ENCODE measurements around the gene BMPR1B.

Gene BMPR1B

DNA sequence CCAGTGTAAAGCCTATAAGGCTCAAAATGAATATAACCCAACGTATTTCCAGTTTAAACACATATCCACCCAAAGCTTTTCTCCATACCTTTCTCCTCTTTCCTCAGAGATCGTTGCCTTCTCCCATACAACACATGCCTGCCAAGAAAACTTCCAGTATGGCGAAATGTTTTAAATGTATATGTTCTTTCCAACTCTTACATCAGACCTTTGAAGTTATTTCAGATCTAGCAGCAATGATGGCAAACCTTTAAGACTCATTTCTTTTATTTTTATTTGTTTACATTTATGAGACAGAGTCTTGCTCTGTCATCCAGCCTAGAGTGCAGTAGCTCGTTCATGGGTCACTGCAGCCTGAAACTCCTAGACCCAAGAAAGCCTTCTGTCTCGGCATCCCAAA is 265.4 kb downstream of the BMPR1B start:
- TF ChIP-seq, protein P1, sequence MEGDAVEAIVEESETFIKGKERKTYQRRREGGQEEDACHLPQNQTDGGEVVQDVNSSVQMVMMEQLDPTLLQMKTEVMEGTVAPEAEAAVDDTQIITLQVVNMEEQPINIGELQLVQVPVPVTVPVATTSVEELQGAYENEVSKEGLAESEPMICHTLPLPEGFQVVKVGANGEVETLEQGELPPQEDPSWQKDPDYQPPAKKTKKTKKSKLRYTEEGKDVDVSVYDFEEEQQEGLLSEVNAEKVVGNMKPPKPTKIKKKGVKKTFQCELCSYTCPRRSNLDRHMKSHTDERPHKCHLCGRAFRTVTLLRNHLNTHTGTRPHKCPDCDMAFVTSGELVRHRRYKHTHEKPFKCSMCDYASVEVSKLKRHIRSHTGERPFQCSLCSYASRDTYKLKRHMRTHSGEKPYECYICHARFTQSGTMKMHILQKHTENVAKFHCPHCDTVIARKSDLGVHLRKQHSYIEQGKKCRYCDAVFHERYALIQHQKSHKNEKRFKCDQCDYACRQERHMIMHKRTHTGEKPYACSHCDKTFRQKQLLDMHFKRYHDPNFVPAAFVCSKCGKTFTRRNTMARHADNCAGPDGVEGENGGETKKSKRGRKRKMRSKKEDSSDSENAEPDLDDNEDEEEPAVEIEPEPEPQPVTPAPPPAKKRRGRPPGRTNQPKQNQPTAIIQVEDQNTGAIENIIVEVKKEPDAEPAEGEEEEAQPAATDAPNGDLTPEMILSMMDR (IDR thresholded peaks at IDR 0.05; ENCODE audit: extremely low read depth, missing control alignments), result no peak
- no peak for DNase-seq (ENCODE audit: low spot score)

DNA sequence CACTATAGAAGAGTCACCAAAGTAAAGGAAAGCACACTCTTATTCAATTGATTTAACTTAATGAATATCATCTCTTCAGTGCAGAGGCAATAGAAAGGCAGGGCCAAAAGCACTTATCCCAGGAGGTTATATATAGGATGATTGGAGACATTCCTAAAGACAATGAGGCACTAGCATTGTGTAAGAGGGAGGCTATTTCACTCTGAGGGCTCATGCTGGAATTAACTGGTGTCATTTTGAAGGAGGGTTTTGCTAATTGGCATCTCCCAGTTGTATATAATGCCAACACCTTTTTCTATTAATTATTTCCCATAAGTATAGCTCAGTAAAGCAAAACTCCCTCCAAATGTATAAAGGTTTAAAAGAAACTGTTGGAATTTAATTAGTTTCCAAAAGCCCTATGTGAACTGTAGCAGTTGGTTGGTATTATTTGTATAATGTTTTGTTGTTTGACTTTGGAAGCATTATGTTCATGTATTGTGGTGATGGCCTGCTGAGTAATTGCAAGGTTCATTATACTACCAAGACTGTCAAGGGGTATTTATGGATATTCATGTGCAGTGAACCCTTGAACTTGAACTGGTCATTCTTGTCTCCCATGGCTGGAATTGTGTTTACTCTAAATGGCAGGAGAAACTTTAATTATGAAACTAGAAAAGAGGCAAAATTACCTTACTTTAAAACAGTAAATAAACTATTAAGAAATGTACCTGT is 270.3 kb downstream of the BMPR1B start:
- no peak for DNase-seq (ENCODE audit: low spot score)
- TF ChIP-seq, protein P1 (IDR thresholded peaks at IDR 0.05; ENCODE audit: extremely low read depth, missing control alignments), result no peak

DNA sequence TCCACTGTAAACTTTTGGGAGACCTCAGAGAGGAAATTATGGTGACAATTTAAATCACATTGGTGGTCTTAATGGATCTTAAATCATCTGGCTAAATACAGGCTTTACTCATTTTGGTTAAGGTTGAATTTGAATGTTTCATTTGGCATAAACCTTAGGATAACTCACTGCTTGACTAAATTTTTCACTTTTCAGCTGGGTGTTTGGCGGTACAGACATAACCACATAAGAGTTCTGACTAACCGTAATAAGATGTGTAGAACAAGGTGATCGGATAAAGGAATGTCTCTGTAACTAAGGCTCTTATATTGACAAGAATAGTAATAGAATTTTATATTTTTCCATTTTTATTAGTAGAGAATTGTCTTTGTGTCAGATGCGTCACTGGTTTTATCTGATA is 281.0 kb downstream of the BMPR1B start:
- TF ChIP-seq, protein P1 (IDR thresholded peaks at IDR 0.05; ENCODE audit: extremely low read depth, missing control alignments), result no peak
- DNase-seq (ENCODE audit: low spot score), result no peak

DNA sequence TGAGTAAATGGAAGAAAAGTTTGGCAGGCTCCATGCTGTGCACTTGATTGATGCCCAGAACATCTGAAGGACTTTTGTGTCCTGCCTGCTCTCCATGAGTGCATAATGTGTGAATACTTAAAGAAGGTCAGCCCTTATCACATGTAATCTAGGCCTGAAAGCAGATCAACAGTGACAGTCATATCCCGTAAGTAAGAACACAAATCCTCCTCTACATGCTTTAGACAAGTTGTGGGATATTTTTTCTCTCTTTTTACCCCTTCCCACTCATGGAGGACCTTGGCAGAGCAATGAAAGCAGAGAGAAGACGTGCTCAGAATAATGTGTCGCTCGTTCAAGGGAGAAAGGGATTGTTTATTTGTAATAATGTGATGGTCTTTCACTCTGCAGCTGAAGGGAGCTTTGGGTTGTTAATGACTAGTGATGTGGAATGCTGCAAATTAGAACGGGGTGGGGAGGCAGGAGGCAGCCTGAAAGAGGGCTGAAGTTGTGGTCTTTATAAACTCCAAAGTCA is 286.6 kb downstream of the BMPR1B start:
- no peak for DNase-seq (ENCODE audit: low spot score)
- TF ChIP-seq, protein P1 (IDR thresholded peaks at IDR 0.05; ENCODE audit: extremely low read depth, missing control alignments), result no peak

DNA sequence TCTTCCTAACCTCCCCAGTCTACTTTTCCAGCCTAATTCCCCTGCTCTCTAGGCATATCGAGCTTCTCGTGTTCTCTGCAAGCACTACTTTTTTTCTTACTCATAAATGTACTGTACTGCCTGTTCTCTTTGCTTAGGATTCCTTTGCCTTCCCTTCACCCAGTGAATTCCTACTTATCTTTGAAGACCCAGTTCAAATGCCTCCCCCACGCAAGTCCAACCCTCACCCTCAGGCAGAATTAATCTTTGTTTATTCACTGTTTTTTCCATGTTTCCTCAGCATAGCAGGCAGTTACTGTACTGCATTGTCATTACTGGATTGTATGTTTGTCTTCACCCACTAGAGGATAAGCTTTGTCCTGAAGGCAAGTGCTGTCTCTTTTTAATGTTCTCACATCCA is 287.7 kb downstream of the BMPR1B start:
- TF ChIP-seq, protein P1 (IDR thresholded peaks at IDR 0.05; ENCODE audit: extremely low read depth, missing control alignments), result no peak
- no peak for DNase-seq (ENCODE audit: low spot score)

DNA sequence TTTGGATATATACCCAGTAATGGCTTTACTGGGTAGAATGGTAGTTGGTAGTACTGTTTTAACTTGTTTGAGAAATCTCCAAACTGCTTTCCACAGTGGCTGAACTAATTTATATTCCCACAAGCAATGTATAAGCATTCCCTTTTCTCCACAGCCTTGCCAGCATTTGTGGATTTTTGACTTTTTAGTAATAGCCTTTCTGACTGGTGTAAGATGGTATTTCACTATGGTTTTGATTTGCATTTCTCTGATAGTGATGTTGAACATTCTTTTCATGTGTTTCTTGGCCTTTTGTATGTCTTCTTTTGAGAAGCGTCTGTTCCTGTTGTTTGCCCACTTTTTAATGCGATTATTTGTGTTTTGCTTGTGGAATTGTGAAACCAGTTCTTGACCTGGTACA is 290.5 kb downstream of the BMPR1B start:
- TF ChIP-seq, protein P1 (IDR thresholded peaks at IDR 0.05; ENCODE audit: extremely low read depth, missing control alignments), result no peak
- DNase-seq (ENCODE audit: low spot score), result no peak

DNA sequence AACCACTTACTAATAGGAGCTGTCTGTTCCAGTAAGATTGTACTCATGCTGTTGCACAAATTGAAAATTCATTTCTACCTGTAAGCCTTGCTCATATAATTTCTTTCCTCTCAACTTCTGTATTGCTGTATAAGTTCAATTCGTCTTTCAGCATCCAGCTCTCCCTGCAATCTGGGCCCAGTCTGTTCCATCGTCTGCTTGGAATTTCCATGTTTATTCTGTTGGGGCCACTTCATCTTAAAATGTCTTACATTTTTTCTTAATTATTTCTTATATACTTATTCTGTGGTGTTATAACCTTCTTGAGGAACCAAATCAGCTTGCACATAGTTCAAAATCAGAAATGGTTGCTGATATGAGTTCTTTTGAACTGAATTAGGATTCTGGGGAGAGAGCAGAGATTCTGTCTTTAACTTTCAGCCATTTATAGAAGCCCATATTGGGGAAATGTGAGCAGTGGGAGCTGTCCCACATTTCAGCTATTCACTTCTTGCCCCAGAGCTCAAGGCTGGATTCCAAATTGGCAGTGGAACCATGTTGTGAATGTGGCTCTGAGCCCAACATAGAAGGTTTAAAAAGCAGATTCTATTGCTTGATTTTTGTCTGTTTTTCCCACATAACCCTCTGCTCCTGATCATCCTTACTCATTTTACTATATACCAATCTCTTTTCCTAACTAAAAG is 291.9 kb downstream of the BMPR1B start:
- DNase-seq (ENCODE audit: low spot score), result no peak
- TF ChIP-seq, protein P1 (IDR thresholded peaks at IDR 0.05; ENCODE audit: extremely low read depth, missing control alignments), result no peak
